GM12873 (cell line): ENCODE results near the gene IL32.
A peak's percentile ranks its signal among the peaks of the same experiment; 100 is the strongest.

Source experiments
- TF ChIP-seq, protein P1 (sequence below): IDR thresholded peaks from 2 replicates; pipeline ENCODE4 v1.5.1; 2012; ENCODE audit warnings: low read depth, mild to moderate bottlenecking, moderate library complexity, low read length, control low read depth; ENCODE audit not compliant: insufficient read depth; ENCODE audit errors: missing control alignments

The IL32 gene

DNA sequence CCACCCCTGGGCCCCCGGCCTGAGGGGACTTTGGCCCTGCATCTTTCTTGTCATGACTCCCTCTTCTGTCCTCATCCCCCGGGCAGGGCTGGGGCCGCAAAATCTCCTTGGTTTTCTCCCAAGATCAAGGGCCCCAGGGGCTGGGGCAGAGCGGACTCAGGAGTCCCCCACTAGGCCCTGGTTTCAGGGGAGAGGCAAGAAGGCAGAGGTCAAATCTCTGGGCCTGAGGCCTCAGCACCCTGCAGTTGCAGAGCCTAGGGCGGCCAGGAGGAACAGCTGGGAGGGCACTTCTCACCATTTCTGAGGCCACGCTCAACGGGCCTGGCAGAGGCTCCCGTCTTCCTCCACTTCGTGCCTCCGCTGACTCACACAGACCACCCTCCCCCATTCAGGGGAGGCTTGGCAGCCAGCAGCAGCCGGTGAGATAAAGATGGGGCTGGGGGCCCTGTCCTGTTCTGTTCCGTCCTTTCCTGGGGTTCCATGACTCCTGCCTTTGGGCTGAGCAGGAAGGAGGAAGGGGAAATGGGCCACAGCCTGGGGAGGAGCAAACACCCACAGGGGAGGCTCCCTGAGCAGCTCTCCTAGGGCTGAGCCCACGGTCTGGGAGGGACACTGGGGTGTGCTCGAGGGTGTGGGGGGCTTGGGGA lies 21.3 kb downstream of the IL32 start:
- TF ChIP-seq, protein P1, sequence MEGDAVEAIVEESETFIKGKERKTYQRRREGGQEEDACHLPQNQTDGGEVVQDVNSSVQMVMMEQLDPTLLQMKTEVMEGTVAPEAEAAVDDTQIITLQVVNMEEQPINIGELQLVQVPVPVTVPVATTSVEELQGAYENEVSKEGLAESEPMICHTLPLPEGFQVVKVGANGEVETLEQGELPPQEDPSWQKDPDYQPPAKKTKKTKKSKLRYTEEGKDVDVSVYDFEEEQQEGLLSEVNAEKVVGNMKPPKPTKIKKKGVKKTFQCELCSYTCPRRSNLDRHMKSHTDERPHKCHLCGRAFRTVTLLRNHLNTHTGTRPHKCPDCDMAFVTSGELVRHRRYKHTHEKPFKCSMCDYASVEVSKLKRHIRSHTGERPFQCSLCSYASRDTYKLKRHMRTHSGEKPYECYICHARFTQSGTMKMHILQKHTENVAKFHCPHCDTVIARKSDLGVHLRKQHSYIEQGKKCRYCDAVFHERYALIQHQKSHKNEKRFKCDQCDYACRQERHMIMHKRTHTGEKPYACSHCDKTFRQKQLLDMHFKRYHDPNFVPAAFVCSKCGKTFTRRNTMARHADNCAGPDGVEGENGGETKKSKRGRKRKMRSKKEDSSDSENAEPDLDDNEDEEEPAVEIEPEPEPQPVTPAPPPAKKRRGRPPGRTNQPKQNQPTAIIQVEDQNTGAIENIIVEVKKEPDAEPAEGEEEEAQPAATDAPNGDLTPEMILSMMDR = no peak

DNA sequence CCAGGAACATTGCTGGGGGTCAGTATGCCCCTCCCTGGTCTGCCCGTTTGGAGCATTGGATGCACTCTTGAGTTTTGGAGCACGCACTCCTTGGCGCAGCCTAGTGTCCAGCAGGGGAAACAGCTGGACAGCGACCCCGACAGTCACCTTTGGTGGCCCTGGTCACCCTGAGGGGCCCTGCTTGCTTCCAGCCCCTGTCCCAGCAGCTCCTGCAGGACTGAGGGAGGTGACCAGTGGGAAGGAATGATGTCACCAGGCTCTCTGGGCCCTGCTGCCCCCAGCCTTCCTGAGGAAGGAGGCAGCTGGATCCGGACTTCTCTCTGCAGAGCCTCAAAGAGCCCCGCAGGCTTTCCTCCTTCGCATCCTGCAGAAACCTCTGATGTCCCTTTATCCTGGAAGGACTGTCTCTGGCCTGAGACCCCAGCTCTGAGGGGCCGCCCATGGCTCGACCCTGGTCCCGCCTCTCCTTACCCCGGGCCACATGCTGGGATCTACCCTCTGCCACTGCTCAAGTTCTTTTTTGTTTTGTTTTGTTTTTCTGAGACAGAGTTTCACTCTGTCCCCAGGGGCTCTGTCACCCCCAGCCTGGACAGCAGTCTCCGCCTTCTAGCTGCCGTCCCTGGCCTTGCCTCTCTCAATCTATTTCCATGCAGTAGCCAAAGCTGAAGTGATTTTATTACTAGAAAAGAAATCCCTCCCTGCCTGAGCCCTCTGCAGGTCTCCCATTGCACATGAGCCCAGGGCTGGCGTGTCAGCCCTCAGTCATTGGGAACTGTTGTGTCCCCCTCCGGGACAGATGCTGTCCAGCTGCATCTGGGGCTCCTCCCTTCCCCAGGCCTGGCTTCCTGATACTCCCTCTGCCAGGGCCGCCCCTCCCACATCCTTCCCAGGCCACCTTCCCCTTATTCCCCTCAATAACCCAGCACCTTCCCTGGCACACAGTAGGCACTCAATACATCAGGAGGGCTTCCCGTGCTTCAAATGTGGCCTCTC lies 22.1 kb downstream of the IL32 start:
- TF ChIP-seq, protein P1 = peak; percentile 32

DNA sequence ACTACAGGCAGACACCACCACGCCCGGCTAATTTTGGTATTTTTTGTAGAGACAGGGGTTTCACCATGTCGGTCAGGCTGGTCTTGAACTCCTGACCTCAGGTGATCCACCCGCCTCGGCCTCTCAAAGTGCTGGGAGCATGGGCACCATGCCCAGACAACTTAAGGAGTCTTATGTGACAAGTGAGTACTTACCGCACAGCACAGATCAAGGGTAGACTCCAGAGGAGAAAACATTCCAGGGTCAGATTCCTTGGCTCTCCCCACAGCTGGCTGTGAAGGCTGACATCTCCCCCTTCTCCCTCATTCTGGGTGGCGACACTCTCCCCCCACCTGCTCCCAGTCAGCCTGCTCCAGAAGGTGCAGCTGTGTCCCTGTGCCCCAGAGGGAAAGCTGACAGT lies 23.0 kb downstream of the IL32 start:
- TF ChIP-seq, protein P1 = no peak

DNA sequence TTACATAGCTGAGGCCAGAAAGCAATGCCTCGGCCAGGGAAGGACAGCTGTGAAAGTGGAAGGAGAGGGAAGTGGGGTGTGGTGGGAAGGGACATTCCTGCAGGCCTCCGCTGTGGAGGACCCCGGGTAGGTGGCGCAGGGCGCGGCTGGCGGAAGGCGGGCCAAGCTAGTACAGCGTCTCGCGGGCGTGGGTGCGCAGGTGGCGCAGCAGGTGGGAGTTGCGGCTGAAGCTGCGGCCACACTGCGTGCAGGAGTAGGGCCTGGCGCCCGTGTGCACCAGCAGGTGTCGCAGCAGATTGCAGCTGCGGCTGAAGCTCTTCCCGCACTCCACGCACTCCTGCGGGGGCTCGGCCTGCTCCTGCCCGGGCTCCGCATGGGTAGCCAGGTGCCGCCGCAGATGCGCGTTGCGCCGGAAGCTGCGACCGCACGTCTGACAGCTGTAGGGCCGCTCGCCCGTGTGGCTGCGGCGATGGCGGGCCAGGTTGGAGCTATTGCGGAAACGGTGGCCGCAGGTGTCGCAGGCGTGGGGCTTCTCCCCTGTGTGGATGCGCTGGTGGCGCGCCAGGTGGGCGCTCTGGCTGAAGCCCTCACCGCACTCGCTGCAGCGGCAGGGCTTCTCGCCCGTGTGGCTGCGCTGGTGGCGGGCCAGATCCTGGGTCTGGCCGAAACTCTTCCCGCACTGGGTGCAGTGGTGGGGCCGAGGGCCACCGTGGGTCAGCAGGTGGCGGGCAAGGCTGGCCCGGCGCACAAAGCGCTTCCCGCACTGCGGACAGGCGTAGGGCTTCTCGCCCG lies 23.7 kb downstream of the IL32 start:
- TF ChIP-seq, protein P1 = no peak

DNA sequence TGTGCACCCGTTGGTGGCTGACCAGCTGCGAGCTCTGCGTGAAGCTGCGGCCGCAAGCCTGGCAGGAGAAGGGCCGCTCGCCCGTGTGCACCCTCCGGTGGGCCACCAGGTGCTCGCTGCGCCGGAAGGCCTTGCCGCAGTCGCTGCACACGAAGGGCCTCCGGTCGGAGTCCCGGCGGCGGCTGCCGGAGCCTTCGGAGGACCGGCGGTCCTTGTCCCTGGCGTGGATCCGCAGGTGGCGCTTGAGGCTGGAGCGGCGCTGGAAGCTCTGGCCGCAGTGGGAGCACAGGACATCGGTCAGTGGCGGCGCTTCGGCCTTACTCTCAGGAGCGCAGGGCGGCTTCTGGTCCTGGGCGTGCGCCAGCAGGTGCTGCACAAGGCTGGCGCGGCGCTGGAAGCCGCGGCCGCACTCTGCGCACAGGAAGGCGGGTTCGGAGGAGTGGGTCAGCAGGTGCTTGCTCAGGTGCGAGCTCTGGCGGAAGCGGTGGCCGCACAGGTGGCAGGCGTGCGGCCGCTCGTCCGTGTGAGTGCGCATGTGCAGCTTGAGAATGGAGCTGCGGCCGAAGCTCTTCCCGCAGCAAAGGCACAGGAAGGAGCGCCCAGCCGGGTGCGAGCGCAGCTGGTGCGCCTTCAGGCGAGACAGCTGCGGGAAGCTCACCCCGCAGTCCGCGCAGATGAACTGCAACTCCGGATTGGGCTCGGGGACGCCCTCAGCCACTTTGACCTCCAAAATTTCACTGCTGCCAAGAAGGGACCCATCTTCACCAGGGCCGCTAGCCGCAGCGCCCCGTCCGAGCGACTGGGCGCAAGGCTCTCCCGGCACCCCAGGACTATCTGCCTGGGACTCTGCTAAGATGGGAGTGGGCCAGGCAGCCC lies 24.5 kb downstream of the IL32 start:
- TF ChIP-seq, protein P1 = no peak

DNA sequence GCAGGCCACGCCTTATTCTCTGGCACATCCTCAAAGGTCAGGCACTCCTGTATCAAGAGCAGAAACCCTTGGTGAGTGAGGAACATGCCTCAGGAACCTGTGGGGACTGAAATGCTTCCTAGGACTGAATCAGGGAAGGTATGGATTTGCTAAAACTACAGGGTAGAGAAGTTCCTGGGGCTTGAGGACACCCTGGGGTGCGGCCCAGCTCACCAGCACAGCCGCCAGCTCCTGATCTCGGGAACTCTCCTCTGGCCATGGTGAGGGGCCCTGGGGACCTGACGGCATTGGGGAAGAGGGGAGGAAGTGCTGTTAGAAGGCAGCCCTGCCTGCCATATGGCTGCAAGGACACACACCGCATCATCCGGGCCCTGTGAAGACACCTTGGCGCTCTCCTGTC lies 26.1 kb downstream of the IL32 start:
- TF ChIP-seq, protein P1 = no peak
